Fibroblast of mammary gland (primary cell): ENCODE results near the gene DNAH9.

ENCODE experiments used
- DNase-seq: peaks from one replicate; pipeline ENCODE4 v3.0.0-alpha.2; 2010; ENCODE audit warnings: low read depth
- H3K4me3 ChIP-seq: 2 replicates; pipeline ENCODE4 v1.5.1; 2011; ENCODE audit warnings: low read depth, mild to moderate bottlenecking, low read length, moderate library complexity; ENCODE audit not compliant: control insufficient read depth
- TF ChIP-seq, protein P1 (sequence below): conservative IDR thresholded peaks from 2 replicates; pipeline ENCODE4 v1.5.1; 2011; ENCODE audit warnings: low read depth, low read length, inconsistent platforms; ENCODE audit not compliant: control insufficient read depth, insufficient read depth

Gene DNAH9

DNA sequence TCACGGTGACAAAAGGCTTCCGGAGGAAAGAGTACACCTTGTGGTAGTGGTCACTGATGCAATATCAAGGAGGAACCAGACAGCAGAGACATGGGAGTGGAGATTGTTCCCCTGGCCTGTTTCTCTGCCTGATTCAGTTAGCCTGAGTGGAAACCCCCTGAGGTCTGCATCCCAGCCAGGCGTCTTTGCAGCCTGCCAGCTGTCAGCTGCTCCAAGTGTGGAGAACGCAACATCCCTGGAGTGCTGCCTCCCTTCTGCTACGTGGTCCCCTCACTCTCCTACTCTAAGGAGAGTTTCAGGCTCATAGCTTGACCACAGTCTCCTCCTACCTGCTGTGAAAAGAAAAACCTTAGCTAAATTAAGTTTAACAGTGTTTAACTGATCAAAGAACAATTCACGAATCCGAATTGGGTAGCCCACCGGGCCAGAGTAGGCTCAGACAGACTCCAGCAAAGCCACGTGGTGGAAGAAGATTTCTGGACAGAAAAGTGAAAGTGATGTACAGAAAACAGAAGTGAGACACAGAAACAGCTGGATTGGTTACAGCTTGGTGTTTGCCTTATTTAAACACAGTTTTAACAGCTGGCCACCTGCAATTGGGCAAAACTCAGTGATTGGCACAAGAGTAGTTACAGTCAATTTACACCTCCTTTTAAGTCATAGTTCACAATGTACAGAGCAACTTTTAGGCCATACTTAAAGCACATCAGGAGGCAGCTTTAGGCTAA, 188.6 kb downstream of the DNAH9 start:
- TF ChIP-seq, protein P1, sequence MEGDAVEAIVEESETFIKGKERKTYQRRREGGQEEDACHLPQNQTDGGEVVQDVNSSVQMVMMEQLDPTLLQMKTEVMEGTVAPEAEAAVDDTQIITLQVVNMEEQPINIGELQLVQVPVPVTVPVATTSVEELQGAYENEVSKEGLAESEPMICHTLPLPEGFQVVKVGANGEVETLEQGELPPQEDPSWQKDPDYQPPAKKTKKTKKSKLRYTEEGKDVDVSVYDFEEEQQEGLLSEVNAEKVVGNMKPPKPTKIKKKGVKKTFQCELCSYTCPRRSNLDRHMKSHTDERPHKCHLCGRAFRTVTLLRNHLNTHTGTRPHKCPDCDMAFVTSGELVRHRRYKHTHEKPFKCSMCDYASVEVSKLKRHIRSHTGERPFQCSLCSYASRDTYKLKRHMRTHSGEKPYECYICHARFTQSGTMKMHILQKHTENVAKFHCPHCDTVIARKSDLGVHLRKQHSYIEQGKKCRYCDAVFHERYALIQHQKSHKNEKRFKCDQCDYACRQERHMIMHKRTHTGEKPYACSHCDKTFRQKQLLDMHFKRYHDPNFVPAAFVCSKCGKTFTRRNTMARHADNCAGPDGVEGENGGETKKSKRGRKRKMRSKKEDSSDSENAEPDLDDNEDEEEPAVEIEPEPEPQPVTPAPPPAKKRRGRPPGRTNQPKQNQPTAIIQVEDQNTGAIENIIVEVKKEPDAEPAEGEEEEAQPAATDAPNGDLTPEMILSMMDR, result no peak
- no peak for DNase-seq
- no peak overlapping the region for H3K4me3 ChIP-seq

DNA sequence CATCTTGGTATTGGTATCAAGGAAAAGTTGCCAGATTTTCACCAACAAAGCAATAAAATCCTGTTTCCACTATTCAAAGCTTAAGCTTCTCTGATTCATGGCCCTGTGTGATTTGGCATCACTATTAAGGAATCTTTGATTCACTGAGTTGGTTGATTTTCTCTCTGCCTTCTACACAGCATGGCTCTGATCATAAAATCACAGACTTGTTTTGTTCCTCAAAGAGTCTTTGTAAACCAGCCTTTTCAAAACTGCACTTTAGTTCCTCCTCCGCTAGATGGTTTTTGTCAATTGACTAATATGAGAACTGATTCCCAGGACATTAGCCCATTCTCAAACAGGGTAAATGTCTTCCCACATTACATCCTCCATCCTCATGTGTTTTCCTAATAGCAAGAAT, 197.6 kb downstream of the DNAH9 start:
- TF ChIP-seq, protein P1, result no peak
- no peak for DNase-seq
- no peak overlapping the region for H3K4me3 ChIP-seq

DNA sequence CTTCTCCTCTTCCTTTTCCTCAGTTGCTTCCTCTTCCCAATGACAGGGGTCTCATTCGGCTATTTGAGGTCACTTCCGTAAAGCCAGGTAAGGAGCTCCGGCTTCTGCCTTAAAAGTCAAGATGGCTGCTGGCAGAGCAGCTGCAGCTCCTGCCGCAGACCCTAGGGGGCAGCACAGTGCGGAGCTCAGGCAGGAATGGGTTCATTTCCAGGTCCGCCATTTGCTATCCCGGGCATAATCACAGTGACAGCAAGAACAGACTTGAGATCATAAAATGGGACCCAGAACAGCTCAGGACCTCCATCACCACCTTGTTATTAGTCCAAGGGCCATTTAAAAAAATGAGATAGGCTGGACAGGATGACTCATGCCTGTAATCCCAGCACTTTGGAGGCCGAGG, 199.5 kb downstream of the DNAH9 start:
- DNase-seq, result no peak
- TF ChIP-seq, protein P1, result no peak
- H3K4me3 ChIP-seq, result no peak overlapping the region

DNA sequence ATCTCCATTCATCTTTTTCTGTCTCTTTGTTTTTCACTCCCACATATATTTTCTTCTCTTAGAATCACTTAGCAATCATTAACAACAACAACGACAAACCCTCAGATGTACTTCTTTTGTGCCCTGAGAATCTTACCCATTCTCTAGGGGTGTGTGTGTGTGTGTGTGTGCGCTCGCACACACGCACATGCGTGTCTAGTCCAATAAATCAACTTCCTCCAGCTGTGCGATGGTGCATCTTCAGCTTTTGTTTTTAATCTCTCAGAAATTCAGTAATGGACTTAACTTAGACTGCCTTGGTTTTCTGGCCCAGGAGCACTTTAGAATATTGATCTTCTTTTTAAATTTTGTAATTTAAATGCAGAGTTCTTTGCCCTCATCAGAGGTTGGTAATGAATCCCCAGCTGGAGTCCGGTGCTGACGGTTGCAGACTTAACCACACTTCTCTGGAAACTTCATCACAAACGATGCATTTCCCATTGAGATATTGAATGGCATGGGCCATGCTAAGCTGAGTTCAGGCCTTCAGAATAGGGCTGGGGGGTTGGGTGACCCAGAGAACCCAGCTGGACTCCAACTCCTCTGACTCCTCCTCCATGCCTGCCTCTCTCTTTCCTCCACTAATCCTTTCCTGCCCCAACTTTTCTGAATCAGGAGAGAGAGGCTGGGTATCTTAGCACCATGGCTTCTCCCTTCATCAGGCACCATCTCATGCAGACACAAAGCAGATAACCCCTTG, 205.1 kb downstream of the DNAH9 start:
- DNase-seq, result no peak
- no peak overlapping the region for H3K4me3 ChIP-seq
- TF ChIP-seq, protein P1, result no peak

DNA sequence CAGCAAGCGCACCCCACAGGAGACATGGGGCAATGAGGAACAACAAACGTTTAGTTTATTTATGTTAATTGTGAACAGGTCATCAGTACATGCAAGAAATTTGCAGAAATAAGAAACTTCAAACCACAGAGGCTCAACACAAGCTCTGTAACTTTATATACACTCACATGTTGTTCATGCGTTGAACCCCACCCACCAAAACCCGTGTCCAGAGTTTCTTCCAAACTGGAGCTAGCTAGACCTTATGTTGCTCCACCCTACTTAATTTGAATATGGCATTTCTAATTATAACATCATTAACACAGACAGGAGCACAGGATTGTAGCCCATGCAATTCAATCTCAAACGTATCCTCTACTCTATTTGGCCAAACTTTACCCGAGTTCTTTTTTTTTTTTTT, 206.9 kb downstream of the DNAH9 start:
- TF ChIP-seq, protein P1, result no peak
- no peak for DNase-seq
- H3K4me3 ChIP-seq, result no peak overlapping the region

DNA sequence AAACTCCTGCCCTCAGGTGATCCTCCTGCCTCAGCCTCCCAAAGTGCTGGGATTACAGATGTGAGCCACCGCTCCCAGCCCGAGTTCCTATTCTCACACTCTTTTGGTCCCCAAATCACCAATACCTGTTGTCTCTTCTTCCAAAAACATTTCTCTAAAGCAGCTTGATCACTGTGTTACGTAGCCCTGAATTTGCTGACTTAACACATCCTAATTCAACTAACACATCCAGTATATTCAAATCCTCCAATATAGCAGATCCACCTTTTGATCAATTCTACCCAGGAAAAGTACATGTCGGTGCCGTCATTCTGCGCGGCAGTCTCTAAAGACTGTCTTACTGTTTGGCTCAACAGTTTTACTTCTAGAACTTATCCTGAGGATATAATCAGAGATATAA, 207.7 kb downstream of the DNAH9 start:
- H3K4me3 ChIP-seq, result no peak overlapping the region
- TF ChIP-seq, protein P1, result no peak
- DNase-seq, result no peak
